Esophagus muscularis mucosa (tissue), 4 donors: ENCODE measurements around the gene SOX11. TPM values are rescaled to one million over a fixed set of nuclear protein-coding genes. Genes with fewer than 3 reads are reported as not detected.

Experiments used
- DNase-seq: peaks from one replicate; pipeline ENCODE4 v3.0.0-alpha.2; 2017; ENCODE audit errors: extremely low spot score
- H3K27ac ChIP-seq, 4 donors: fragments of 200-600 bp; sonication (generic); replicated peaks in 1 of 4; 1 replicate in 3 of 4; 2 replicates in 1 of 4; pipeline ENCODE4 v1.5.1; 2016 to 2019; ENCODE audit warnings: mild to moderate bottlenecking in 1 of 4
- H3K27me3 ChIP-seq, 4 donors: fragments of 200-600 bp; sonication (generic); one replicate each; pipeline versions ENCODE4 v1.5.1 to v1.6.0; 2016 to 2019
- H3K36me3 ChIP-seq, 4 donors: fragments of 200-600 bp; sonication (generic); one replicate each; pipeline ENCODE4 v1.5.1; 2016 to 2019
- H3K4me1 ChIP-seq, 4 donors: fragments of 200-600 bp; sonication (generic); one replicate each; pipeline ENCODE4 v1.5.1; 2016 to 2019
- H3K4me3 ChIP-seq, 4 donors: fragments of 200-600 bp; sonication (generic); 1 replicate in 2 of 4; 2 replicates in 2 of 4; pipeline ENCODE4 v1.5.1; 2016 to 2019; ENCODE audit warnings: mild to moderate bottlenecking in 4 of 4, moderate library complexity in 1 of 4
- H3K9me3 ChIP-seq, 4 donors: fragments of 200-600 bp; sonication (generic); 1 replicate in 3 of 4; 2 replicates in 1 of 4; pipeline ENCODE4 v1.5.1; 2016 to 2019
- CTCF ChIP-seq, 3 experiments: fragments of 200-600 bp in 2 of 3; fragments of 450-650 bp in 1 of 3; sonication (generic) in 2 of 3; IDR thresholded peaks; one replicate each; pipeline ENCODE4 v1.5.1; 2017 to 2019; ENCODE audit warnings: antibody characterized with exemption in 3 of 3, mild to moderate bottlenecking in 2 of 3, moderate library complexity in 1 of 3
- EP300 ChIP-seq: sonication (generic); formaldehyde crosslinking; IDR thresholded peaks from one replicate; pipeline ENCODE4 v1.6.1; 2017; ENCODE audit warnings: antibody characterized with exemption
- POLR2A ChIP-seq: fragments of 450-650 bp; IDR thresholded peaks from one replicate; pipeline ENCODE4 v1.6.1; 2017; ENCODE audit warnings: antibody characterized with exemption, moderate library complexity, mild to moderate bottlenecking, low read depth
- POLR2AphosphoS5 ChIP-seq, 2 donors: sonication (generic); formaldehyde crosslinking; IDR thresholded peaks; one replicate each; pipeline ENCODE4 v1.6.1; 2017; ENCODE audit warnings: antibody characterized with exemption in 2 of 2
- WGBS: methylation state at CpG from one replicate; pipeline ENCODE4 v1.1.5; 2018; 5-methylcytosine and 5-hydroxymethylcytosine counted together
- intact Hi-C: fragments of 100-400 bp; cut with DNase I; formaldehyde crosslinking; loops from one replicate; pipeline ENCODE4 v1.15.1; 2023
- total RNA-seq, 4 donors: library from RNA; depleted of rRNA; stranded (reverse); fragments of >200 nt; gene quantifications; one replicate each; pipeline versions ENCODE4 v1.1.0 to v1.2.1, GENCODE V29; 2016

SOX11 gene
- total RNA-seq, 4 donors from 2014 or later: 0.29 to 0.97 (median 0.46) TPM

GRCh38 chr2:5736886-5737285, 44.7 kb downstream of the SOX11 start:
- 88% methylated on average over 2 of the region's 2 CpGs for WGBS

GRCh38 chr2:5740053-5740452, 47.9 kb downstream of the SOX11 start:
- no peak for TF ChIP-seq CTCF (IDR thresholded peaks at IDR 0.05)
- 38% methylated on average over 5 of the region's 5 CpGs for WGBS
- intact Hi-C loops: no loop called here
- no peaks in the 10 kb centered on the region for H3K9me3 ChIP-seq
- H3K36me3 ChIP-seq: no peaks in the 10 kb centered on the region
- H3K4me3 ChIP-seq: no peak overlapping the region
- no peak for DNase-seq
- H3K27ac ChIP-seq: no peak overlapping the region
- no peaks in the 10 kb centered on the region for H3K27me3 ChIP-seq
- no peaks in the 10 kb centered on the region for H3K4me1 ChIP-seq

More at GRCh38 chr2:5736886-5737285, 44.7 kb downstream of the SOX11 start:
- H3K4me1 ChIP-seq: no peaks in the 10 kb centered on the region
- no peak for DNase-seq
- H3K36me3 ChIP-seq: no peaks in the 10 kb centered on the region
- no peak for TF ChIP-seq CTCF (IDR thresholded peaks at IDR 0.05)
- no peak for TF ChIP-seq POLR2AphosphoS5 (IDR thresholded peaks at IDR 0.05)
- TF ChIP-seq EP300: no peak
- TF ChIP-seq POLR2A: no peak
- no peak overlapping the region for H3K4me3 ChIP-seq
- H3K27me3 ChIP-seq: no peaks in the 10 kb centered on the region
- H3K9me3 ChIP-seq: no peaks in the 10 kb centered on the region
- intact Hi-C loops: no loop called here
- H3K27ac ChIP-seq: no peak overlapping the region

- Histone ChIP-seq H3K27me3 (no peaks in the 10 kb centered on the region), H3K4me3 (no peak overlapping the region), H3K9me3 (no peaks in the 10 kb centered on the region), H3K36me3 (no peaks in the 10 kb centered on the region), H3K4me1 (no peaks in the 10 kb centered on the region), H3K27ac (no peak overlapping the region)
- TF ChIP-seq CTCF (IDR thresholded peaks at IDR 0.05) (no peak), EP300 (no peak), POLR2A (no peak)
- no peak for DNase-seq
- WGBS: 67% methylated on average over 6 of the region's 6 CpGs
- intact Hi-C loops: no loop called here
Measured at GRCh38 chr2:5740817-5741216, 48.6 kb downstream of the SOX11 start.

GRCh38 chr2:5741242-5741641, 49.1 kb downstream of the SOX11 start:
- Histone ChIP-seq H3K4me1 (no peaks in the 10 kb centered on the region), H3K9me3 (no peaks in the 10 kb centered on the region), H3K27ac (no peak overlapping the region), H3K4me3 (no peak overlapping the region), H3K36me3 (no peaks in the 10 kb centered on the region), H3K27me3 (no peaks in the 10 kb centered on the region)
- no peak for DNase-seq
- intact Hi-C loops: no loop called here
- TF ChIP-seq POLR2AphosphoS5 (IDR thresholded peaks at IDR 0.05) (no peak), POLR2A (no peak), CTCF (IDR thresholded peaks at IDR 0.05) (no peak), EP300 (no peak)
- 85% methylated on average over 5 of the region's 5 CpGs for WGBS

GRCh38 chr2:5742126-5742525, 49.9 kb downstream of the SOX11 start:
- TF ChIP-seq POLR2A (no peak), POLR2AphosphoS5 (IDR thresholded peaks at IDR 0.05) (no peak), CTCF (IDR thresholded peaks at IDR 0.05) (no peak), EP300 (no peak)
- H3K4me1 ChIP-seq: no peaks in the 10 kb centered on the region
- no peaks in the 10 kb centered on the region for H3K36me3 ChIP-seq
- H3K4me3 ChIP-seq: no peak overlapping the region
- WGBS: 69% methylated on average over 6 of the region's 6 CpGs
- intact Hi-C loops: no loop called here
- no peaks in the 10 kb centered on the region for H3K27me3 ChIP-seq
- no peaks in the 10 kb centered on the region for H3K9me3 ChIP-seq
- no peak for DNase-seq
- H3K27ac ChIP-seq: no peak overlapping the region
